ENCODE measurements around the gene AP1S2.
"Not testable (repeated sequence)": the region's sequence is repeated elsewhere in the genome, so short reads cannot be mapped to it uniquely, and the experiment has no call there.

AP1S2 gene

GRCh38 chrX:15854712-15855567 lies at the start of gene AP1S2:
Gene AP1S2, minus strand, starts transcription at chrX:15854813. Its CDS starts 2,289 bp downstream, at chrX:15852524.
- peak; percentile 91 for DNase-seq

- peak; percentile 23 for DNase-seq
Measured at GRCh38 chrX:15903186-15903681, 48.6 kb upstream of the AP1S2 start.

GRCh38 chrX:15895334-15895733 lies 40.7 kb upstream of the AP1S2 start:
- no peak for DNase-seq

GRCh38 chrX:15894724-15895123 lies 40.1 kb upstream of the AP1S2 start:
- no peak for DNase-seq

GRCh38 chrX:15890463-15890862 lies 35.9 kb upstream of the AP1S2 start:
- DNase-seq, result no peak

GRCh38 chrX:15888062-15888461 lies 33.4 kb upstream of the AP1S2 start:
- DNase-seq, result no peak

- DNase-seq, result no peak
Measured at GRCh38 chrX:15883540-15883863, 28.9 kb upstream of the AP1S2 start.

- no peak for DNase-seq
Measured at GRCh38 chrX:15882704-15883539, 28.3 kb upstream of the AP1S2 start.

- DNase-seq, result no peak
Measured at GRCh38 chrX:15881381-15881897, 26.8 kb upstream of the AP1S2 start.

- DNase-seq, result not testable (repeated sequence)
Measured at GRCh38 chrX:15877914-15878313, 23.3 kb upstream of the AP1S2 start.

- DNase-seq, result no peak
Measured at GRCh38 chrX:15877380-15877779, 22.8 kb upstream of the AP1S2 start.

- DNase-seq, result no peak
Measured at GRCh38 chrX:15874672-15875071, 20.1 kb upstream of the AP1S2 start.

- no peak for DNase-seq
Measured at GRCh38 chrX:15873566-15873965, 19.0 kb upstream of the AP1S2 start.

- no peak for DNase-seq
Measured at GRCh38 chrX:15870310-15870709, 15.7 kb upstream of the AP1S2 start.

- no peak for DNase-seq
Measured at GRCh38 chrX:15869695-15870094, 15.1 kb upstream of the AP1S2 start.

- no peak for DNase-seq
Measured at GRCh38 chrX:15866147-15866546, 11.5 kb upstream of the AP1S2 start.

GRCh38 chrX:15864629-15865028 lies 10.0 kb upstream of the AP1S2 start:
- no peak for DNase-seq

- no peak for DNase-seq
Measured at GRCh38 chrX:15864023-15864422, 9.4 kb upstream of the AP1S2 start.

GRCh38 chrX:15860921-15861320 lies 6.3 kb upstream of the AP1S2 start:
- no peak for DNase-seq

- no peak for DNase-seq
Measured at GRCh38 chrX:15858051-15858450, 3.4 kb upstream of the AP1S2 start.

GRCh38 chrX:15856636-15857035 lies 2.0 kb upstream of the AP1S2 start:
- DNase-seq, result no peak

- DNase-seq, result no peak
Measured at GRCh38 chrX:15856222-15856587, 1.6 kb upstream of the AP1S2 start.

GRCh38 chrX:15855568-15856221 lies 1.1 kb upstream of the AP1S2 start:
- no peak for DNase-seq

Data from stimulated activated CD8-positive, alpha-beta memory T cell treated with anti-CD3 and anti-CD28 coated beads, Interleukin-4, amount 100 ng/mL, for 48 hours (primary cell).